GM19193 (cell line): Measurements from ENCODE around the gene BFSP2.

Experiments used
- POLR2A ChIP-seq: IDR thresholded peaks from 4 replicates; pipeline ENCODE4 v1.6.1; 2011; ENCODE audit not compliant: insufficient read depth, insufficient read length; ENCODE audit errors: extremely low read depth

BFSP2 gene

GRCh38 chr3:133379926-133380325 lies 19.9 kb upstream of the BFSP2 start:
- TF ChIP-seq POLR2A = no peak

DNA sequence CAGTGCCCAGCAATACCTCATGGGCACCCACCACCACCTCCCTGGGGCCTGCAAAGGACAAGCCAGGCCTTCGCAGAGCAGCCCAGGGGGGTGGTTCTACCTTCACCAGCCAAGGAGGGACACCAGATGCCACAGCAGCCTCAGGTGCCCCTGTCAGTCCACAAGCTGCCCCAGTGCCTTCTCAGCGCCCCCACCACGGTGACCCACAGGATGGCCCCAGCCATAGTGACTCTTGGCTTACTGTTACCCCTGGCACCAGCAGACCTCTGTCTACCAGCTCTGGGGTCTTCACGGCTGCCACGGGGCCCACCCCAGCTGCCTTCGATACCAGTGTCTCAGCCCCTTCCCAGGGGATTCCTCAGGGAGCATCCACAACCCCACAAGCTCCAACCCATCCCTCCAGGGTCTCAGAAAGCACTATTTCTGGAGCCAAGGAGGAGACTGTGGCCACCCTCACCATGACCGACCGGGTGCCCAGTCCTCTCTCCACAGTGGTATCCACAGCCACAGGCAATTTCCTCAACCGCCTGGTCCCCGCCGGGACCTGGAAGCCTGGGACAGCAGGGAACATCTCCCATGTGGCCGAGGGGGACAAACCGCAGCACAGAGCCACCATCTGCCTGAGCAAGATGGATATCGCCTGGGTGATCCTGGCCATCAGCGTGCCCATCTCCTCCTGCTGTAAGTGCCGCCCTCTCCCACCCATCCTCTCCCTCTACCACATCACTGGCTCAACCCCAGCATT lies 19.2 kb upstream of the BFSP2 start:
- no peak for TF ChIP-seq POLR2A

DNA sequence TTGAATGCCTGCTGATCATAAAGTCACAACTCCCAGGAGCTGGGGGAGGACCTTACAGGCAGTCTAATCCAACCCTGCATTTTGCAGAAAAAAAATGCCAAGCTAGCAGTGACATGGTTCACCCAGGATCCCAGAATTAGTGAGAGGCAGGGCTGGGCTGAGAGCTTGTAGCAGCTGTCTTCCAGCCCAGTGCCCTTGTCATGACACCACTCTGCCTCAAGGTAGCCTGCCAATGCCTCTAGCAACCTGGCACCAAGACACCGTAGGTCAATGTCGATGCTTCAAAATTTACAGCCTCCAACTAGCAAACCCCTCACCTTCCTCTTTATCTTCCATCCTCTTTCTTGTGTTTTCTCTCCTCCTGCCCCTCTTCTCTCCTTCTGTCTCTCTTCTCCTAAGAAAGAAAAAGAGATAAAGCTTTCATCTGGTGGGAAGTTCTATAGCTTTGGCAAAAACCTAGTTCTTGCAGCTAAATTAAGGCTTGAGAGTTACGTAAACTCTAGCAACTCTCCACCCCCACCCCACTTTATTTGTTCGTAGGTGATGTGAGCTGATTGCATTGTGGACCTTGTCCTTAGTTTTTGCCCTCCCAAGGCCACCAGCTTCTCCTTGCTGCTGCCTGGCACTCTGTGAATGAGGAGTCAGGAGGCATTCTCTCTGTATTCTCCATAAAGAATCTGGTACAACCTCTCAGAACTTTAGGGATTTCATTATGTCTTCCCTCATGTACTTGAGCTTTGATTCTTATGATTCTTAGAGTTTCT lies 18.3 kb upstream of the BFSP2 start:
- TF ChIP-seq POLR2A = no peak

DNA sequence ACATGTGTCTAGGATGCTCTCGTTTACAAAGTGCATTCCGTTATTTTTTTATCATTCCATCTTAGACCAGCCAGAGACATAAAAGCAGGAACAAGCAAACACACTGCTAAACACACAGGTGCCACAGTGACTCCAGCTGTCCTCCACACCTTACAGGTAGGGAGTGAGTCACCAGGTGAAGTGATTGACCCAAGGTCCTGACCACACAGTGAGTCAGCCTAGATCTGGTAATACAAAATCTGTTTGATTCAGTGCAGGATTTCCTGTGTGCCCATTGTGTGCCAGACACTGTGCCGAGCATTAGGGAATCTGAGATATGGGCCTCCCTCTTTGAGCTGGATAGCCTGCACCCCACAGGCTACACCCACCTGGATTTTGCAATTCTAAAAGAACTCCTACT lies 16.7 kb upstream of the BFSP2 start:
- no peak for TF ChIP-seq POLR2A

- no peak for TF ChIP-seq POLR2A
Observed at GRCh38 chr3:133383741-133384140, 16.1 kb upstream of the BFSP2 start.

GRCh38 chr3:133384331-133385027 lies 15.4 kb upstream of the BFSP2 start:
- no peak for TF ChIP-seq POLR2A

GRCh38 chr3:133386876-133387275 lies 13.0 kb upstream of the BFSP2 start:
- TF ChIP-seq POLR2A = no peak

DNA sequence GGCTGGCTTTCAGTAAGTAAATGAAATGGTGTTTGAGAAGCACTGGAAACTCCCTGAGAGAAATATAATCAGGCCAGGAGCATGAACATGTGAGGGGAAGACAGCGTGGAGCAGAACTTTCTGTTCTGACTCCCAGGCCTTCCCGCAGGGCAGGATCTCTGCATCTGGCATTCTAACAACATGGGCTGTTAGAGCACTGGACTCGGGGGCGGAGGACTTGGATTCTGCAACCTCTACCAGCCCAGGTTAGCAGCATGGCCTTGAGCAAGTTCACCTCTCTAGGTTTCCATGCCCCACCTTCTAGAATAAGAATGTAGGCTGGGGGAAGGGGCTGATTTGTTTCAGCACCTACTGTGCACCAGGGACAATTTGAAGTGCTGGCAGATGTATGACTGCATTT lies 12.5 kb upstream of the BFSP2 start:
- no peak for TF ChIP-seq POLR2A

DNA sequence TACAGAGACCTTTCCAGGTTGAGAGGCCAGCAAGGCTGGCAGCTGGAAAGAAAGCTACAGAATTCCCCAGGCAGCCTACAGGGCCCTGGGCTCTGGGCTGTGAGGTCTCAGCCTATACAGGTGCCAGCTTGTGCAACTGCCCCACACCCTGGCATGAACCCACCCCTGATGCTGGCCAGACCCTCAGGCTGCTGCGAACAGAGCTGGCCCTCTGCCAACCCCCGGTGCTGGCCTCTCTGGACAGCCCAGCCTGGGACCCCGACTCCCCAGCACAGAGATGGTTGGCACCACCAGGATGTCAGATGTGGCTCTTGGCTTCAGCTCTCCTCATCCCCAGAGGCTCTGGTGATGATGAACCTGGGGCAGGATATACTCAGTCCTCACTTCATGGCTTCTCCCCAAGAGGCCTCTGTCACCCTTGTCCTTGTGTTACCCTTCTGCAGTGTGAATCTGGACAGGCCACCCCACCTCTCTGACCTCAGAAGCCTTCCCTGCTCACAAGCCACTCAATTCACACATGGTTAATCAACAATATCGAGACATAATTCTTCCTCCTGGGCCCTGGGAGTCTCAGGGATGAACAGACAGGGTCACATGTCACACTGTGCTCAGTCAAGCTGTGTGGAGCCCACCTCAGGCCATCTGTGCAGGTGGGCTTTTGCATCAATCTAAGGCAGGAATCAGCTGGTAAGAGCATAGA lies 11.0 kb upstream of the BFSP2 start:
- no peak for TF ChIP-seq POLR2A

- TF ChIP-seq POLR2A = no peak
Observed at GRCh38 chr3:133390715-133391114, 9.1 kb upstream of the BFSP2 start.

- no peak for TF ChIP-seq POLR2A
Observed at GRCh38 chr3:133393204-133393603, 6.7 kb upstream of the BFSP2 start.

GRCh38 chr3:133393691-133394474 lies 6.0 kb upstream of the BFSP2 start:
- no peak for TF ChIP-seq POLR2A

DNA sequence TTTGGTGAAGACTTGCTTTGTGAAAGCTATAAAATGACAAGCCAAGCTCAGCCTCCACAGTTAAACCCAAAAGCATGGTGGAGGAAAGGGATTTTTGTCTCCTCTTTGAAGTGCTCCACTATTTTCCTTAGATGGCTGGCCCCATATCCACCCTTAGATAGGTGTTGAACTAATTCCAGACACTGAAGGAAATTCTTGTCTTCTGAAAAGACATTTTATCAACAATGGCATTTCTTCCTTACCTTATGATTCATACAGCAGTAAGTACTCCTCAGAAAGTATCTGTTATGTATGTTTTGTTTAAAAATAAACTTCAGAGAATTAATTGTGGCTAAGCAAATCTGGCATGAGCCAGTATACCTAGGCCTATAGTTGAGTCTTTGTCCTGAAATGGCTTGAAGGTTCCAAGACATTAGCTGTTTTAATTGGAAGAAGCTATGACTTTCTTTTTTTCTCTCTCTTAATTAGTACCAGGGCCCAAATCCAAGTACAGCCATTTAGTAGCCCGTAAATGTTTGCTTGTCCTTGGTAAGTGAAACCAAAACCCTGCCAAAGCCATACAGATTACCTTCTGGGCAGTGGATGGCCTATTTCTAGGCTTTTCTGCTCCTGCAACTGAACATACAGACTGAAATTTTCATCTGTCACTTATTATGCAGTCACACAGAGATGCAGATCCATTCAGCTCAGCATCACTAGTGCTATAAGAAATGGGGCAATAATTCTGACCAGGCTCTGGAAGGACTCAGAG lies 5.1 kb upstream of the BFSP2 start:
- no peak for TF ChIP-seq POLR2A

DNA sequence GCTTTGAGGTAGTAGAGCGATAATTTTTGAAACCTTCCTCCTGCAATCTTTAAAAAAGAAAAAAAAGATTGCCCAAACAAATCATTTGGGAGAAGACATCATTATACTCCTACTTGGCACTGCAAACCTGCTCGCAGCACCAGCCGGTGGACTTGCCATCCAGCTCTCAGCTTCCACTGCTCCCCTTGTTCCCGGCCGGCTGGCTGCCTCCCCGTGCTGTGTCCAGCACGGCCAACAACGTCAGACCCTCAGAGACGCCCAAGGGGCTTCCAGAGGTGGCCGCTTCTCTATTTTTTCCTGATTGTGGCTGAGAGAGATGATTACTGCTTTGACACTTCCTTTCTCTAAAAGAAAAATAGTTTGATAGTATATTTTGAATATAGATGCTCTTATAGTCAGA lies 3.0 kb upstream of the BFSP2 start:
- no peak for TF ChIP-seq POLR2A
